ENCODE measurements around the gene B4GALT4. TPM values are rescaled to one million over a fixed set of nuclear protein-coding genes. Genes with fewer than 3 reads are reported as not detected.
"Not testable (repeated sequence)": the region's sequence is repeated elsewhere in the genome, so short reads cannot be mapped to it uniquely, and the experiment has no call there.

The B4GALT4 gene, protein sequence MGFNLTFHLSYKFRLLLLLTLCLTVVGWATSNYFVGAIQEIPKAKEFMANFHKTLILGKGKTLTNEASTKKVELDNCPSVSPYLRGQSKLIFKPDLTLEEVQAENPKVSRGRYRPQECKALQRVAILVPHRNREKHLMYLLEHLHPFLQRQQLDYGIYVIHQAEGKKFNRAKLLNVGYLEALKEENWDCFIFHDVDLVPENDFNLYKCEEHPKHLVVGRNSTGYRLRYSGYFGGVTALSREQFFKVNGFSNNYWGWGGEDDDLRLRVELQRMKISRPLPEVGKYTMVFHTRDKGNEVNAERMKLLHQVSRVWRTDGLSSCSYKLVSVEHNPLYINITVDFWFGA
- polyA plus RNA-seq (ENCODE audit: insufficient read depth in 1 of 5, insufficient read length in 5 of 5, low replicate concordance in 1 of 5): 10 to 100 TPM; 26.1 to 34.3 (median 30.1) TPM
- long read RNA-seq, donor 1, full-length matches to known transcripts: 5 of 5 reads
- long read RNA-seq, donor 1, partial matches to known transcripts: 0 of 5 reads
- long read RNA-seq, donor 1, other reads (novel, unspliced or antisense): 0 of 5 reads
- long read RNA-seq, donor 2, partial matches to known transcripts: 0 of 4 reads
- long read RNA-seq, donor 2, other reads (novel, unspliced or antisense): 0 of 4 reads
- long read RNA-seq, donor 3, transcript B4GALT4-202 (8 exons, 2,459 nt): major isoform, 5 of 7 reads
- long read RNA-seq, donor 3, partial matches to known transcripts: 0 of 7 reads
- long read RNA-seq, donor 3, other reads (novel, unspliced or antisense): 0 of 7 reads
- long read RNA-seq, donor 4, partial matches to known transcripts: 0 of 2 reads
- long read RNA-seq, donor 4, other reads (novel, unspliced or antisense): 0 of 2 reads
- long read RNA-seq, donor 5, transcript B4GALT4-202 (8 exons, 2,459 nt): major isoform, 5 of 40 reads
- long read RNA-seq, donor 5, partial matches to known transcripts: 35 of 40 reads
- long read RNA-seq, donor 5, other reads (novel, unspliced or antisense): 0 of 40 reads
- long read RNA-seq, donor 6, transcript B4GALT4-202 (8 exons, 2,459 nt): major isoform, 5 of 9 reads
- long read RNA-seq, donor 6, partial matches to known transcripts: 0 of 9 reads
- long read RNA-seq, donor 6, other reads (novel, unspliced or antisense): 0 of 9 reads
- long read RNA-seq, donor 7, partial matches to known transcripts: 0 of 2 reads
- long read RNA-seq, donor 7, other reads (novel, unspliced or antisense): 0 of 2 reads
- long read RNA-seq, donor 8, partial matches to known transcripts: 6 of 9 reads
- long read RNA-seq, donor 8, other reads (novel, unspliced or antisense): 0 of 9 reads

- peak; percentile 88 to 90 for DNase-seq
Observed at GRCh38 chr3:119240591-119241434, at the start of gene B4GALT4. Gene B4GALT4 (minus strand): TSS chr3:119240878. CDS start chr3:119230099, 10,779 bp downstream.

GRCh38 chr3:119289404-119289770 is 48.7 kb upstream of the B4GALT4 start:
- DNase-seq: no peak

GRCh38 chr3:119288669-119289403 is 48.2 kb upstream of the B4GALT4 start:
- no peak for DNase-seq

DNA sequence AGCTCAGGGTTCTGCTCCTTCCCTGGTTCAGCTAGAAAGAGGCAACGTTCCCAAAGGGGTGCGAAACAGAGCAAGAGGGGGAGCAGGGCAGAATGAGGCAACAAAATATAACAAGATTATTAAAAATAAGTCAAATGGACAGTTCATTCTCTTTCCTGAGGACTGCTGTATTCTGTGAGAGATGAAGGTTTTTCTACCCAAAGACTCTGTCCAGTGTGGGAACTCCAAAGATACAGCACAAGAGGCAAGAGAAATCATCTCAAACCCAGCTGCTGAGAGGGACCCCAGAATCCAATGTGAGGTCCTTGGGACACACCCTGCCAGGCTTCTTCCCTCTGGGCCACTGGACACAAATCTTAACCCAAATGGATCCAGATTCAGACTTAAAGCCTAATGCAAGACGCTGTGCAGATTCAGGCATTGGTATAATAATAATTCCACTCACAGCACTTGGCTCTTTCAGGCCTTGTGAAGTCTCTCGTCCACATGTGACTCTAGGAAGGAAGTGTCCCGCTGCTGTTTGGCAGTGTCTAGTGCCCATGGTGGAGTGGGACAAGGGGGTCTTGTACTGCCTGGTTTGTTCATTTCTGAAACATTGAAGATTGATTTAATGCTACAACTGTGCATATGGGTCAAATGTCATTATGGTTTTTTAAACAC is 39.0 kb upstream of the B4GALT4 start:
- no peak for DNase-seq

DNA sequence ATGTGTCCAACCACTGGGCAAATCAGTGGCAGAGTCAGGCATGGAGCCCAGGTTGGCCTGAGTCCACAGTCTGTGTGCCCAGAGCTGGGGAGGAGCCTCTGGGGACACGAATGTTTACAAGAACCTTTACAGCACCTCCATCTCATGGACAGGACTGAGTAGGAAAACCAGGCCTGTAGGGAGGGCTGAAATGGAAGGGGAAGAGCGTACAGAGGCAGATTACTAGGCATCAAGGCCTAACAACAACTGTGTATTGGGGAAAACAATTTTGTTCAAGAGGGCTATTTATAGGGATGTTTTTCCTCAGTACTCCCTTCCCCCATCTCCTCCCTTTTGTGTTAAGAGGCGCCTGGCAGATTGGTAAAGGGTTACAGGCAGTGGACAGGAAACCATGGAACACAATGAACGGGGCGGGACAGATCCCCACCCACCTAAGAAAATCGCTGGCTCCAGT is 38.5 kb upstream of the B4GALT4 start:
- no peak for DNase-seq

- no peak for DNase-seq
Observed at GRCh38 chr3:119276680-119277079, 36.0 kb upstream of the B4GALT4 start.

- DNase-seq: not testable (repeated sequence)
Observed at GRCh38 chr3:119270212-119270611, 29.5 kb upstream of the B4GALT4 start.

- no peak for DNase-seq
Observed at GRCh38 chr3:119261055-119261454, 20.4 kb upstream of the B4GALT4 start.

- no peak for DNase-seq
Observed at GRCh38 chr3:119259821-119260220, 19.1 kb upstream of the B4GALT4 start.

- DNase-seq: no peak
Observed at GRCh38 chr3:119258915-119259314, 18.2 kb upstream of the B4GALT4 start.

- peak in 1 of 2 donors; percentile 41 for DNase-seq
Observed at GRCh38 chr3:119257654-119258410, 17.2 kb upstream of the B4GALT4 start.

DNA sequence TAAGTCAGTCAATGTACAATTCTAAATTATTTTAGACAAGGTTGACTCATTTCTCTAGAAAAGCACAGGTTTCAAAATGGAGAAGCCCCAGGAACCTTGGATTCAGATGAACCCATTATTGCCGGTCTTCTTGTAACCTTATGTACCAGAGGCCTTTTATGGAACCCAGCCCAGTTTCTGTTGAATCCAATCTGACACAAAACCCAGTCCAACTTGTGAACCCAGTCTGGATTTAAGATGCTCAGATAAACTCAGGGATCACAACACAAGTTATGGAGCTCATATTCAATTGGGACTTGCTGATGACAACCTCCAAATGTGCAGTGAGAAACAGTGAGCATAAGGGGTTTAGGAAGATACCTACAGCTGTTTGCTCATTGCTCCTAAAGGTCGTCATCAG is 16.4 kb upstream of the B4GALT4 start:
- DNase-seq: no peak

DNA sequence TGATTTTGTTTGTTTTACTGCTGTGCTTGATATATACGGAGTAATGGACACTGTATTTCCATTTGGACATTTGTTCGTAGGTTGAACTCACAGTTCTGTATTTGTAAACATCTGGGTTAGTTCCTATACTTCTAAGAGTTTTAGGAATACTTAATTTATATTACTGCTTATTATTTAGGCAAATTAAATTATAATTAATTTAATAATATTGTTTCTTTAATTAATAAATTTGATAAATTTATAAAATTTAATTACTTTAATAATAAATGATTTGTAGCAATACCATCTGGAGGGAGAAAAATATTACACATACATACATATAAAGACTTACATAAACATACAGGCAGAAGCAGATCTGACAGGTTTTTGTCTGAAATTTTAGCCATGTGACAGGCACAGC is 14.5 kb upstream of the B4GALT4 start:
- DNase-seq: no peak

GRCh38 chr3:119245778-119246177 is 5.1 kb upstream of the B4GALT4 start:
- peak in 1 of 2 donors; percentile 32 for DNase-seq

DNA sequence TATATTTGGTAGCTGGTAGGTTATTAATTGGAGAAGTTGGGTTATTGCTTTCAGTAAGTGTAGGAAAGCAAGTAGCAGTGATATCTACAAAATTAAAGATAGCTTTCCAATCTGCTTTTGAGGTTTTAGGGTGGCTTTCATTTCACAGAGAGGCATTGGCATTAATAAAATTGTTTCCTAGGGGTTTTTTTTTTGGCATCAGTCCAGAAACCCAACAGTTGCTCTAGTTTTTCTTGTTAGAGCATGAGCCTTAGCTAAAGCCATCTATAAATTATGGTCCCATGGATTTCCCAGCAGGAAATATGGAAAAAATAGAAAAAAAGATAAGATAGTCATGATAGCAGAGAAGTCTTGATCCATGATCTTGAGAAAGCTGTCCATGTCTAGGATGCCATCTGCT is 3.0 kb upstream of the B4GALT4 start:
- no peak for DNase-seq

GRCh38 chr3:119243058-119243529 is 2.4 kb upstream of the B4GALT4 start:
- not testable (repeated sequence) for DNase-seq

DNA sequence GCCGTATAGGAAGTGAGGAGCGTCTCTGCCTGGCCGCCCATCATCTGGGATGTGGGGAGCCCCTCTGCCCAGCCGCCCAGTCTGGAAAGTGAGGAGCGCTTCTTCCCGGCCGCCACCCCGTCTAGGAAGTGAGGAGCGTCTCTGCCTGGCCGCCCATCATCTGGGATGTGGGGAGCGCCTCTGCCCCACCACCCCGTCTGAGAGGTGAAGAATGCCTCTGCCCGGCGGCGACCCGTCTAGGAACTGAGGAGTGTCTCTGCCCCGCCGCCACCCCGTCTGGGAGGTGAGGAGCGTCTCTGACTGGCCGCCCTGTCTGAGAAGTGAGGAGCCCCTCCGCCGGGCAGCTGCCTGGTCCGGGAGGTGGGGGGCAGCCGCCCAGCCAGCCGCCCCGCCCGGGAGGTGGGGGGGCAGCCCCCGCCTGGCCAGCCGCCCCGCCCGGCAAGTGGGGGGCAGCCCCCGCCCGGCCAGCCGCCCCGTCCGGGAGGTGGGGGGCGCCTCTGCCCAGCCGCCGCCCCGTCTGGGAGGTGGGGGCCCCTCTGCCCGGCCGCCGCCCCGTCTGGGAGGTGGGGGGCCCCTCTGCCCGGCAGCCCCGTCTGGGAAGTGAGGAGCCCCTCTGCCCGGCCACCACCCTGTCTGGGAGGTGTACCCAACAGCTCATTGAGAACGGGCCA is 1.8 kb upstream of the B4GALT4 start:
- DNase-seq: not testable (repeated sequence)

DNA sequence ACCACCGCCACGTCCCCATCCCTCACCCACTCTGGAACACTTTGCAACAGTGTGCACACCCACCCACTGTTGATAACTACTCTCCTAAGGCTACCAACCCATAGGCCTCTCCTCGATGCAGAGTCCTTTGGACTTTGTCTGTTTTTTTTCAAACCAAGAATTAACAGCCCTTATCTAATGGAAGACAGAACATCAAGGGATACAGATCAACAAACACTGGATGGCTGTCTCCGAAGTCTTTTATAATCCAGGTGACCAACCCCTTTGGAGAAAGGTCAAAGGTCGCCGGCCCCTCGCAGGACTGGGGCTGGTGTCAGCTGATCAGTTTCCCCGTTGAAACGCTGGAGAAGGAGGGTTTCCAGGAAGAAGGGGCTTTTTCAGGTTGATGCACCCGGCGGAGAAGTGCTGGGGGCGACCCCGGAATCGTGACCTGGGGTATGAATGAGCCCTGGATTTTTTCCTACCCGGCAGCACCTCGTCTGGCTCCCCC is 532 bp downstream of the B4GALT4 start:
- peak in 1 of 2 donors; percentile 36 for DNase-seq

All from right lung (tissue), 10 donors.